Activated CD4-positive, alpha-beta T cell treated with anti-CD3 and anti-CD28 coated beads, Interleukin-2, amount 50 U/mL, for 24 hours (primary cell): Measurements from ENCODE around the gene AUTS2.

Source experiments
- DNase-seq, 2 donors: peaks; one replicate each; pipeline ENCODE4 v3.0.0-alpha.2; 2020; ENCODE audit warnings: low read depth in 1 of 2, low spot score in 1 of 2

AUTS2 gene

DNA sequence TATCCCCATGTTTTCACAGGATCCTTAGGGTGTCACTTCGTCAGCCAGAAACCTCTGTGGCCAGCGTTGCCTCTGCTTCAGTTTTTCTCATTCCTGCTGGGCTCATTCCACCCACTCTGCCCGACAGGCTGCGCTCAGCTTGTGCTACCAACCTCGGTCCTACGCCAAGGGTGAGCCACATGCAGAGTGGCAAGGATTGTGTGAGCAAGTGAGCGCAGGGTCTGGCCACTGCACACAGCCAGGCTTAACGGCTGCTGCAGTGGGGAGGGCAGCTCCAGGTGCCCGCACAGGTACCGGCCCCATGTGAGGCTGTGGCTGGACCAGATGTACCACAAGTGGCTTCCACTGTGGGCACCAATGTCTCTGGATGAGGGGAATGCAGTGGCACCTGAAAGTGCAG lies 329.2 kb downstream of the AUTS2 start:
- DNase-seq, result no peak

DNA sequence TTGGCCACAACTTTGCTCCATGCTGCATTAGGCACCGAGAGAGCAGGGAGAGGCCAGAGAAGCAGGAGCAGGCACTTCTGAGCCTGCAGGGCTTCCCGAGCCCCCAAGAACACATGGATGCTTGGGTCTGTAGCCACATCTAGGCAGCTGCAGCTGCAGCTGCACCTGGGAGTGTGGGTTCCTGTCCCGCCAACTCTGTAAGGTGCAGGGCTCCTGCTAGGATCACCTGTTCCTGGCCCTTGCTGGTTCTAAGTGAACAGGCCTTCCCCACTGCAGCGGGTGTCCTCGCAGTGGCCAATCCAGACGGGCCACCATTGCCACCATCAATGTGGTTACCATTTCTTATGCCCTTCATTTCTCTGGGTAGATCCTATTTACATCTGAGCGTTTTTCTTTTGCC lies 330.3 kb downstream of the AUTS2 start:
- DNase-seq, result no peak

DNA sequence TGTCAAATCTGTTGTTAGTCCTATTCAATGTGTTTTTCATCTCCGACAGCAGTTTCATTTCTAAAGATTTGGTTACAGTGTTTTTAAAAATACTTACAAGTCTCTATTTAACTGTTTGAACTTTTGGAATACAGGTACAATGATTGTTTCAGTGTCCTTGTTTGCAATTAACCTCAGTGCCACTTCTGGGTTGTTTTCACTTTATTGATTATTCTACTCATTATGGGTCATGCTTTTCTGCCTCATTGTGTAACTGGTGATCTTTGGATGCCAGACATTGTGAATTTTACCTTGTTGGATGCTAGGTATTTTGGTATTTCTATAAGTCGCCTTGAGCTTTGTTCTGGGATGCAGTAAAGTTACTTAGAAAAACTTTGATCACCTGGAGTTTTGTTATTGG lies 331.3 kb downstream of the AUTS2 start:
- no peak for DNase-seq

DNA sequence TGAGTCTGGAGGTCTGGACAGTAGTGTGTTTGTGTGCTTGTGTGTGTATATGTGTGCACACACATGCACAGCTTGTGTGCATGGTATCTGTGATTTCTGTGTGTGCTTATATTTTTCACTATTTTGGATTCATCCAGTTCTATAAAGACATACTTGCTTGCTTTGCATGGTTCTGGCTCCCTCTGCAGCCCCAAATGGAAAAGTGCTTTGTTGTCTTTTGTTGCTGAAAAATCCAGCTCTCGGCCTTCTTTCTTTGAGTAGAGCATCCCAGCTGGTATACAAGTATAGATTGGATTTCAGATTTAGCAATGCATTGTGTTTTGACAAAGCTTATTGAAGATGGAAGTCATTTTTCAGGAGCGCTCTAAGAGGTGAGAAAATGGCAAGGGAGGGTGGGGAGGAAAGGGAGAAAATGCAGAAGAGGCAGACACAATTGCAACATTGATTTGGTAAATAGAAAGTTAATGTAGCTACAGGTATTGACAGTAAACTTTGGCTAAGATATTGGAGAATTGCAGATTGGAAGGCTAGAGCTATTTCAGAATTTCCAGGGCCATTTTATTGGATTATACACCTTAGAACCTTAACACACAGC lies 333.9 kb downstream of the AUTS2 start:
- DNase-seq, result no peak

DNA sequence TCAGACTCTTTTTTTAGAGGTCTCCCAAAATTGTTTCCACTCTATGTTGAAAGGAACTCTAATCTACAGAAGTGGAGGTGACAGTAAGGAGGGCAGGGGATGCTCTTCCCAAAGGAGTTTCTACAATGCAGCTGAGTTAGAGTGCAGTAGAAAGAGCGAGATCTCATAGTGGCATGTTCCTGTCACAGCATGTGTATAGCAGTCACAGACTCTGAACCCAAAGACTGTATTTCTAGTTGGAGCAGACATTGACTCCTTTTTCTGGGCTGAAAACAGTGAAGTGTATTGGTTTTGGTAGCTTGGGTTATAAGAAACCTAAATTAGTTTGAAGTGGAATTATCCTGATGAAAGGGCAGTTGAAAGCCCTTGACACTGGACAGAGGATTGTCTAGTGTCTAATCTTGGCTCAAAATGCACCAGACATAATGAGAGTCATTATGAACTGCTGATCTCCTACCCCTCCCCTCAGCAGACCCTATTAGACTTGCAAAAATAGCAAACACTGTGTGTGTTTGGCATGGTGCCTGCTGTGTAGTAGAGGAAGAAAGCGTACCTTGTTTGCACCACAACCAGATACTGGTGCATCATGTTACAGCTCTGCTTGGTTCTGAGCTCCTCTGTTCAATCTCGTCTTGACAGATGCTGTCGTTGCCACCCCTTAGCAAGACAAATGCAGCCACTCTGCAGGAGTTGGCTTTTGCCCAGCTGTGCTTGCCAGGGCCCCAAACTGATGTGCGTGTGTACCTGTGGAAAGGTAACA lies 336.0 kb downstream of the AUTS2 start:
- no peak for DNase-seq

DNA sequence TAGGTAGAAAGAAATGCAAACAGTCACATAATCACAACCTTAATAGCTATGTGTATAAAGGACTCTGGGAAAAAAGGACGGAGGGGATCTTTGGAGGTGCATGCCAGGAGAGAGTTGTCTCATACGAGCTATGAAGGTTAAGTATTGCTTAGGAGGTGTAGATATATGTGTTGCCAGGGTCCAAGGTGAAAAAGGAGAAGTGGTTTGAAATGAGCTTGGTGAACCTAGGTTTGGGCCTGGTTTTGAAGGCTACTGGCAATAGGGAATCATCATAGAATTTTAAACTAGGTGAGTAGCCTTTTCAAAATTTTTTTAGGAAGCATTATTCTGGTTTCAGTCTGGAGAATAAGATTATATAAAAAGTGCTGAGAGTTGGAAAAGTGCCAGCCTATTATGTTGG lies 336.8 kb downstream of the AUTS2 start:
- no peak for DNase-seq

DNA sequence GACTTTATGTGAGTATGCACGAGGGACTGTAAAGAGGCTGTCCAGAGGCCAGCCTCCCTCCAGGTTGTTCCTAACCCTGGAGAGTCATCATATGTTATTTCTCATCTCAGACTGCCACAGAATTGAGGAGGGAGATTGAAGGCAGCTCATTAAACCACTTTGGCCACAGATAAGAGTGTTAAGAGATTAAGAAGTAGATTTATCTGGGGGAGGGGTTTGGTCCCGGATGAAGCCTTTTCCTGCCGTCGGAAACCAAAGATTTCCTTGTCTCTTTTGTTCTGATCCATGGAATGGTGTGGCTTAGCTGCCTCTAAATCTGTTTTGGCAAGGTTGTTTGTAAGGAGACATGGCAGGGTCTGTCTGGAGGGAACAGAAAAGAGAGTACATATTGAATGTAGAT lies 338.8 kb downstream of the AUTS2 start:
- DNase-seq, result no peak

DNA sequence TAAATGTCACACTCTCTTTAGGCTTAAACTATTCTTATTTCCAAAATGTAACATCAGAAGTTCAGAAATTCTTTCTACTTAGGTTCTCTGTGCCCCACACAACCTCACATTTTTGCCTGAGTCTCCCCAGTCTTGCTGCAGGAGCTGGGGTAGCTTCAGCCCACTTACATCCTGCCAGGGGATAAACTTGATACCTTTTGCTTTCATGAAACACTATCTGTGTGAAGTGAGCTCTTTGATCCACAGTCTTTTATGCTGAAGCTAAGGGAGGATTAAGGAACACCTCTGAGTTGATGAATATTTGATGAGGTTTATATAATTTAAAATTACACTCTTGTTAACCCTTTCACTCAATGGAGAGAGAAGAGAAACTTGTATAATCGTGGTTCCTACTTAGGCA lies 341.0 kb downstream of the AUTS2 start:
- DNase-seq, result no peak

DNA sequence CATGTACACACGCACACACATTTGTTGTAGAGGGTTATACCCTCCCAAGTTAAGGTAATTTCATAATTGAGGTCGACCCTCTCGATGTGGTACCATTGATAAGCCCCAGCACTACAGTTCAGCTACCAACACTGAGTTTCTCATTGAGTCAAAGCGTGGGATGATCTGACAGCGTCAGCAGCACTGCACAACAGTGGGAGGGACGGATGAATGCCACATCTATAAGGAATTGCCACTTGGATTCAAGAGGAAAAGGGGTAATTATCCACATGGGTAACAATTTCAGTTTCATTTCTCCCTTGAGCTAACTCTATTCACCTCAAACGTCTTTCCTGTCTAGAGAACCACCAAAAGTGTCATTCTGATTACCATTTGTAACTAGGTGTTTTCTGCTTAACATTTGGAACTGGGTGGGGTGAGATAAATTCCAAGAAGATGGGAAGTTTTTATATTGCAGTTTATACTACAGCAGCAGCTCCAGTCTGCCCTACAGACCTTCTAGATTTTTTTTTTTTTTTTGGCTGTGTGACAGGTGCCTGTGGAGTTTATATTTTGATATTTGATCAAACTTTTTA lies 342.9 kb downstream of the AUTS2 start:
- no peak for DNase-seq

DNA sequence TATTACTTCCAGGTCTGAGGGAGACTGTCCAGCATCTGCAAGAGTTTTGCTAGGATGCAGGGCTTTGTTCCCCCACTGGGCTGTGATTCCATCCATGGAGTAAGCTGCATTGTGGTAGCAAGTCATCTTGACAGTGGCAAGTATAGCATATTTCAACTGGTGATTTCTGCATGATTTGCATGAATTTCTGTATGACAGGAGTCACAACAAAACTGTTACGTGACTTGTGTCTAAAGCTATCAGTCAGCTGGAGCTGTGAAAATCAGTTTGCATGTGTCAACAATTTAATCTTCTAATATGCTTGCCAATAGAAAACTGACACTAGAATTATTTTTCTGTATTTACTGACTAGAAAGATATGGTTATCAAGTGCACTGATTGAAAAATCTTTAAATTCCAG lies 344.3 kb downstream of the AUTS2 start:
- no peak for DNase-seq

DNA sequence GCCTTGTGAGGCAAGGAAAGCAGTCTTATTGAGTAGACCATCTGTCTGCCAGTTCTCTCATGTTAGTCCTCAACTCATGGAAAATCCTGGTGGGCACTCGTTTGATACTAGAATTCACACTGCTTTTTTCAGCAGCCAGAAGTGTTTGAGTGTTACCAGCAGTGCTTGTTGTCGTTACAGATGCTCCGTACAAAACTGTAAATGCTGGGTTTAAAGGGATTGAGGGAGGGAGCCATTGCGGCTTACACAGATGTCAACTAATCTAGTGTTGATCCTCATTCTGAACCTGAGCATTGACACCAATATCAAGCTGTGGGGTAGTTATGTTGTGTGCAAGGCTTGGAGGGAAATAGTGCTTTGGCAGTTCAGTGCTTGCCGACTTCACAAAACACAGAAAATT lies 348.6 kb downstream of the AUTS2 start:
- no peak for DNase-seq

DNA sequence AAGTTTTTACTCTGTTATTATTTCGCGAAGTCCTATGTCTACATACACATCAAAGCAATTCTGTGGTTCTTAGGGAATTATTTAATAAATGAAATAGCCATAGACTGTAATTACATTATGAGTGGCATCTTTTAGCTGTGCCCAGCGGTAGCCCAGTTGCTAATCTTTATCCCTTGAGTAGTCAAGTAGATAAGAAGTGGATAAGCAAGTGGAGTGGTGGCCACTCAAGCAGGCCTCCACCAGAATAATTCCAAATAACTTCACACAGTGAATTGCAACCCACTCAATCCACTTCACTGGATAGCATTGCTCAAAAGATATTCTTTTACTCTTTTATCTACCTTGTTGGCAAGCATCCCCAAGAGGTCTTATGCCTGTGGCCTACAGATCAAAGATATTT lies 349.7 kb downstream of the AUTS2 start:
- DNase-seq, result no peak

DNA sequence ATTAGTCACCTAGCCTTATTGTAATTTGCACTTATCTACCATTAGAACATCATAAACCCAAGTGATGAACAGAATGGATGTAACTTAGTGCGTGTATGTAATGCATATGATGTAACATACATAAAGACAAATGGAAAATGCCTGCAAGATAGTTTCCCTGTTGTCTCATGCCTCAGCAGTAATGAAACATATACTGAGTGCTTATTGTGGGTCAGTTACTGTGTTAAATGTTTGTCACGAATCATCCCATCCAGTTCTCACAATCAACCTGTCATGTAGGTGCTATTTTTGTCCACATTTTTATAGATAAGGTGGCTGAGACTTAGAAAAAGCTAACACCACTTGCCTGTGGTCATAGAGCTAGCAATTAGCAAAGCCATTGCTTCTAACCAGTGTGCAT lies 350.8 kb downstream of the AUTS2 start:
- DNase-seq, result no peak

DNA sequence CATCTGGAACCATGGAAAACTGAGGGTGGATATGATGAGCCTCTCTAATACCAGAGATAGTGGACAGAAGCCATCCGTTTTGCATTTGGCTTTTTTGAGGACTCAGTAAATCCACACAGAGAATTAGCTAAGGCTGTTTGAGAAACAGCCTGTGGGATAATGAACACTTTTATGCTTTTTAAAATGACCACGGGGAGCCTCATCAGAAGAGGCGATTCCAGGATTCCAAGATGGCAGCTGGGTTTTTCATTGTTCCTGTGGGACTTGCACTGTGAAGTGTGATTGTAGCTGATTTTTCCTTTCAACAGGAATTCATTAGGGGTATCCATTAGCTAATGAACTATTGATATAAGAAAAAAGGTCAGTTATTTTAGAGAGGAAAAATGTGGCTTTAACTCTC lies 353.2 kb downstream of the AUTS2 start:
- DNase-seq, result no peak

DNA sequence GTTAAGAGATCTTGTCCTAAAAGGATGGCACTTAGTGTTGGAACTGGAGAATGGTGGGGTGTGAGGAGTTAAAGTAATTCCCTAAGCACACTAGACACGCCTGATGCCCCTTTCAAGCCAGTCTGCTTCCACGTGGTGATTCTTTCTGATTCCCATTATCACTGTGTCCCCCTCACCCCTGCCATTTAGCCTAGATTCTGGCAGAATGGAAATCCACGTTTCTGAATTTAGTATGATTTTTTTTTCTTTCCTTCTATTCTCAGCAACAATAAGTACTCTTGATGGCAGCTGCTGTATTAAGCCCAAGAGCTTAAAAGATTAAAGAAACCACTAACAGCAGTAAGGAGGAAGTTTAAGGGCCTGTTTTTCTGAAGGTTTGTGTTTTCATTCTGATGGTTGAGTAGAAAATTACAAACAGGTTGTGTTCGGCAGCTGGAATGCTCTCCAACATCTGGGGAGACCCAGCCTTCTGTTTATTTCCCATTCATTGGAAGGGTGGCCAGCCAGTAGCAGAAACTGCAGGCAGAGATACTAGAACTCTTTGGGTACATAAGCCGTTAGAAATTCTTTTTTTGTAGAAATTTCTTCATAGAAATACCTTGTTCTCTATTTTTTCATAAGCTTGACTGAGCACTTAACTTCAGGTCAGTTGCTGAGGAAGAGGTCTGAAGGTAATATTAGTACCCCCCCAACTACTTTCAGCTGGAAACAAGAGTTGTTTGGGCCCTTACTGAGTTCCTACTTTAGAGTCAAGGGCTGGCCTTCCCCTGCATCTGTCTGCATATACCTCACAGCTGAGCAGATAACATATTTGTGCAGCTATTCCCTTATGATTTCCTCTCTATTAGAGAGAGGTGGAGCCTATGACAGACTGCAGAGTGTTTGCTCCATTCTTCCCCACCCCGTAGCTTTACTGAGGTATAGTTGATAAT lies 355.1 kb downstream of the AUTS2 start:
- DNase-seq, result no peak

DNA sequence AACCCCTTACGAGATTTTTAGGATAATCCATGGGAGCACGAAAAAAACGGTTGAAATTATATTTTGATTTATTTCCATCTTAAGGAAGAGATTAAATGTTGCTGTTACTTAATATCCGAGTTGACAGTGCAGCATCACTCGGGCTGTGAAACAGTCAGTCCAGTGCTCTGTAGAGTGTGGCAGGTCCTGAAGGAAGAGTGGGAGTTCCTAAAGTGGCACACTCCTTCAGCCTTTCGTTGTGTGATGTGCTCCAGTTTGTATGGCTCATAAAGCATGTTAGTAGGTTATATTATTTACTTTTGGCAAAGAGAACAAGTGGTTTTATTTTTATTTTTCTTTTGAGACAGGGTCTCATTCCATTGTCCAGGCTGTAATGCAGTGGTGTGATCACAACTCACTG lies 358.3 kb downstream of the AUTS2 start:
- no peak for DNase-seq

DNA sequence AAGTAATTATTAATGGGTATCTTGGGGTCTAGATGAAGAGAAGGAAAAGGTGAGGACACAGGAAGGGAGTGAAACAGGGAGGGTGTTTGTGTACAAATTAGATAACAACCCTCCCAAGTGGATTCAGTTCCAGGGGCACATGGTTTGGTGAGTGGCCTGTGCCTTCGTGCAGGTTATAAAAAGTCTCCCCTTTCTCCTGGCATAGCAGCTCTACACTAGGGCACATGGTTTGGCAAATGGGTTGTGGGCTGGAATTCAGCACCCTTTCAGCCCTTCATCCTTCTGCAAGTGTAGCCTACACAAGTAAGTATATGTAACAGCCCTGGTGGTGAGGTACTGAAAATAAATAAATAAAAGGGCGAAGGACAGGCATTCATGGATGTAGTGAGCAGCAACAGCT lies 359.4 kb downstream of the AUTS2 start:
- DNase-seq, result no peak

DNA sequence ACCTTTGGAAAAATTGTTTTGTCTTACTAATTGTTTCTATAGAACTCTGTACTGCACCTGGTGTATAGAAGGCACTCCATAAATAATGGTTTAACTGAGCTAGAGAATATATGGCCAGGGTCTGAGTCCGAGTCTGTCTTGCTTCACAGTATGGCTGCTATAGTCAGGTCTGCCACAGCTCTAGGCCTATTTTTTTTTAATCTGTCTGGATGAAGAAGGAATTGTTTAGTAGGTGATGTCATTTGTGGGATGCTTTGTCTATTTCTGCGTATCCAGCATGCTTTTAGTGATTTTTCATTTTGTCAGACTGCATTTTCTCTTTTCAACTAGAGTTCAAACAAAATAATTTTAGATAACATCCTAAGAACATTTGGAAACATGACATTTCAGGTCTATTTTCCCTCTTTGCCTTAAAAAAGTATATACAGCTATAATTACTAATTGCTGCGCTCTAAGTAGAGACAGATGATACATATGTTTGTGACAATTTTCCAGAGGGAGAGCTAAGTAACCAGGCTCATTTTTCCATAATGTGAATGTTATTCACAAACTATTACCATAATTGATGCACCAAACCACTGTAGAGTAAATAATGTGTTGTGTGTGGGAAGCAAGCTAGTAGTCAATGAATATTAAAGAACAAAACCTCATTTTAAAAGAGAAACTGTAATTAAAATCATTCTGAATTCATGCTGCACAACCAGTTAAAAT lies 361.7 kb downstream of the AUTS2 start:
- DNase-seq, result no peak

DNA sequence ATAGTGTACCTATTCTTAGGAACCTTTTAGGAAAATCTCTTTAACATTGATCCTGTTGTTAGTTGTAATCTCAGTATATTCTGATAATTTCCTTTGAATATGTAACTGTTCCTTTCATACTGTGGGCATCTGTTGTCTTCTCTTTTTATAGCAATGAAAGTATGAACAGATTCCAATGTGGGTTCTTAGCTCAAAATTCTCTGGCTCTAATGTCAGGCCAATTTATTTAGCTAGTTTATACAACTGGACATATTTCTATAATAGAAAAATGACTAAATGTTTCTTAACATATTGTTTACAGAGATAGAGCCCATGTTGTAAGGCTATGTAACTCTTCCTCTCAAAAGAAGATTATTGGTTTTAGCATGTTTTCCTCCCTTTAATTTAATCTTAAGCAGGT lies 363.2 kb downstream of the AUTS2 start:
- no peak for DNase-seq

DNA sequence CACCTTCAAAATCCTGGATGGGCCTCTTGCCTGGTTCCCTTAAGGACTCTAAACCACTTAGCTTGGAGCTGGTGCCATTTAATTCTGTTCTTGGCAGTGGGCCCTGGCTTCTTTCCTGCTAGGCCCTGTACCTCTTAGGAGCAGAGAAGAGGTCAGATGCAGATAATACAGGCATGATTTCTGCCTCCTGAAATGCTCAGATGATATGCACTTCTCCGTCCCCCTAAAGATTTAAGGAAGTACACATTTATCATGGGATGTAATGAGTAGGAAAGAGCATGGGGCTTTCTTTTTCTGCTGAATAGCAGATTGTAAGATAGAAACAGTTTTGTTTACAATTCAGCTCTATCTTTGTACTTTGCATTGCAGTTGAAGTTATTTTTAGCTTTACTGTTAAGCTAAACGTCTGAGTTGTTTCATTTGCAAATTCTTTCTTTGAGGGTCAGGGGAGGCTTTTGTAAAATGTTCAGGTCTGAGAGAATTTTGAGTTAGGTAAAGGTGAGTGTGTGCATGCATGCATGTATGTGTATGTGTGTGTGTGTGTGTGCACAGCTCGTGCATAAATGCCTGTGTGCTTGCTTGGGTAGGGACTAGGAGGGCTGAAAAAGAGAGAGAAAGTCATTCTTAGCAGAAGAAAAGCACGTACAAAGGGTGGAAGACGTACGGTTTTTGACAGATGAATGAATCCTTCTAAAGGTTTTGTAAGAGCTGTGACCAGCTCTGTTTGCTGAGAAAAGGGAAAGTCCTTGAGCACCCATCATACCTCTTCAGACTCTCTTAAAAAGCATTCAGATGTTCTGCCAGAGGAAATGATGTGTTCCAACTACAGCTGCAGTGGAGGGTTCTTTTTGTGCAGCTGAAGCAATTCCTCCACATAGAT lies 364.2 kb downstream of the AUTS2 start:
- no peak for DNase-seq
